NT2/D1 (cell line): ENCODE data around the gene TLR2.

Experiments
- SUZ12 ChIP-seq: IDR thresholded peaks from 2 replicates; pipeline ENCODE4 v1.6.1; 2011; ENCODE audit not compliant: insufficient read length, insufficient read depth; ENCODE audit errors: extremely low read depth
- YY1 ChIP-seq: IDR thresholded peaks from 2 replicates; pipeline ENCODE4 v1.6.1; 2011; ENCODE audit not compliant: insufficient read length, insufficient read depth
- ZNF274 ChIP-seq: IDR thresholded peaks from 2 replicates; pipeline ENCODE4 v1.6.1; 2011; ENCODE audit warnings: mild to moderate bottlenecking, low read depth, low read length

- no peak for TF ChIP-seq YY1
- no peak for TF ChIP-seq ZNF274
- TF ChIP-seq SUZ12: no peak
Observed at GRCh38 chr4:153706519-153706918, 22.4 kb downstream of the TLR2 start.
